HepG2 (cell line): ENCODE results near the gene ASB3. TPM values are rescaled to one million over a fixed set of nuclear protein-coding genes. Genes with fewer than 3 reads are reported as not detected.
A peak's percentile ranks its signal among the peaks of the same experiment; 100 is the strongest.

ENCODE experiments used
- ATAC-seq: fragments of 200-7000 bp; cut with Tn5 transposase; 3 replicates; pipeline ENCODE4 v1.9.1; 2020; ENCODE audit warnings: mild to moderate bottlenecking, moderate library complexity
- BruUV-seq: library from RNA; stranded (reverse); fragments of 400-500 nt; replicated peaks from 2 replicates; lab custom pipeline; 2021; lab: Mats Ljungman, UMichigan
- CTCF ChIA-PET: fragments of 300-600 bp; formaldehyde crosslinking; extraction: SDS; loops from one replicate; lab custom pipeline; 2021; ENCODE audit warnings: low total read pairs, inconsistent platforms, low intra/inter-chr PET ratio; lab: Yijun Ruan, JAX
- POLR2A ChIA-PET: fragments of 350-600 bp; sonication (Branson Sonifier 250); formaldehyde crosslinking; loops from one replicate; lab custom pipeline; 2020; ENCODE audit warnings: antibody characterized with exemption, inconsistent platforms; lab: Yijun Ruan, JAX
- DNase-seq: peaks from one replicate; pipeline ENCODE4 v3.0.0-alpha.2; 2015; ENCODE audit warnings: low spot score
- FAIRE-seq: peaks from 3 replicates; lab custom pipeline; 2011; peaks lifted over from hg19 to GRCh38; lab: Jason Lieb, UNC
- H2AFZ ChIP-seq: one replicate; pipeline ENCODE4 v1.6.1; 2011; ENCODE audit warnings: low read length, inconsistent platforms
- H3K27ac ChIP-seq: fragments of 300-600 bp; 3 replicates; pipeline ENCODE4 v1.8.0; 2011; ENCODE audit warnings: mixed run types, mild to moderate bottlenecking, mixed read lengths, low read length, inconsistent platforms; ENCODE audit not compliant: insufficient read depth; ENCODE audit errors: extremely low read length
- H3K27me3 ChIP-seq, 2 experiments: fragments of 200-600 bp in 1 of 2; 2 replicates in 1 of 2; 3 replicates in 1 of 2; pipeline versions ENCODE4 v1.6.0 to v1.8.0; 2011; ENCODE audit warnings: low read length in 2 of 2, mild to moderate bottlenecking in 2 of 2, moderate library complexity in 2 of 2, inconsistent platforms in 1 of 2; ENCODE audit not compliant: insufficient read depth in 2 of 2, control insufficient read depth in 1 of 2
- H3K36me3 ChIP-seq, 2 experiments: fragments of 200-600 bp in 1 of 2; replicated peaks in 1 of 2; 2 replicates in 1 of 2; 3 replicates in 1 of 2; pipeline versions ENCODE4 v1.5.1 to v1.8.0; 2011; ENCODE audit warnings: low read length in 2 of 2, inconsistent platforms in 1 of 2; ENCODE audit not compliant: insufficient read depth in 2 of 2, control insufficient read depth in 1 of 2
- H3K4me1 ChIP-seq: 2 replicates; pipeline ENCODE4 v1.5.1; 2012; ENCODE audit warnings: low read length, inconsistent platforms; ENCODE audit not compliant: insufficient read depth
- H3K4me2 ChIP-seq: 2 replicates; pipeline ENCODE4 v1.6.0; 2011; ENCODE audit warnings: low read depth, low read length, inconsistent platforms
- H3K4me3 ChIP-seq, 3 experiments: fragments of 200-600 bp in 1 of 3; sonication (generic), shearing (Covaris generic) in 1 of 3; replicated peaks in 1 of 3; 2 replicates each; pipeline ENCODE4 v1.5.1; 2011 to 2016; ENCODE audit warnings: low read length in 3 of 3, inconsistent platforms in 2 of 3, low read depth in 2 of 3, mild to moderate bottlenecking in 2 of 3, control low read depth in 1 of 3, mixed read lengths in 1 of 3; ENCODE audit not compliant: insufficient read depth in 1 of 3
- H3K79me2 ChIP-seq: one replicate; pipeline ENCODE4 v1.6.1; 2011; ENCODE audit warnings: low read length, inconsistent platforms; ENCODE audit not compliant: insufficient read depth
- H3K9ac ChIP-seq: 2 replicates; pipeline ENCODE4 v1.6.0; 2011; ENCODE audit warnings: mild to moderate bottlenecking, low read depth, low read length, inconsistent platforms; ENCODE audit not compliant: insufficient read depth
- H3K9me3 ChIP-seq: 2 replicates; pipeline ENCODE4 v1.5.1; 2012; ENCODE audit warnings: mild to moderate bottlenecking, low read length
- H4K20me1 ChIP-seq: 2 replicates; pipeline ENCODE4 v1.6.0; 2011; ENCODE audit warnings: inconsistent platforms, mild to moderate bottlenecking, low read length, moderate library complexity; ENCODE audit not compliant: insufficient read depth
- DNMT1 ChIP-seq: sonication (generic); formaldehyde crosslinking; IDR thresholded peaks from 2 replicates; pipeline ENCODE4 v1.5.1; 2020; ENCODE audit warnings: mild to moderate bottlenecking, missing genetic modification reagents
- MAFF ChIP-seq: IDR thresholded peaks from 2 replicates; pipeline ENCODE4 v1.6.1; 2011; ENCODE audit warnings: low read depth, low read length, improper control_type of control experiment
- MAFK ChIP-seq, 2 experiments: IDR thresholded peaks in 1 of 2; conservative IDR thresholded peaks in 1 of 2; 2 replicates each; pipeline ENCODE4 v1.6.1; 2011; ENCODE audit warnings: improper control_type of control experiment in 2 of 2, low read length in 2 of 2
- ZNF17 ChIP-seq: sonication (generic); formaldehyde crosslinking; IDR thresholded peaks from 2 replicates; pipeline ENCODE4 v1.5.0; 2020; ENCODE audit warnings: mild to moderate bottlenecking, missing genetic modification reagents
- ZNF430 ChIP-seq: sonication (generic); formaldehyde crosslinking; IDR thresholded peaks from 2 replicates; pipeline ENCODE4 v1.9.0; 2021; ENCODE audit warnings: mild to moderate bottlenecking, missing genetic modification reagents
- WGBS: methylation state at CpG from one replicate; pipeline ENCODE4 v1.1.6; 2017; ENCODE audit warnings: low lambda C conversion rate; 5-methylcytosine and 5-hydroxymethylcytosine counted together
- in situ Hi-C: cut with HindIII; loops from 2 replicates; pipeline ENCODE4 v1.10.0; 2017; ENCODE audit warnings: low pct_unique_long_range_greater_than_20kb; ENCODE audit not compliant: extremely low pct_ligation_motif_present
- intact Hi-C: fragments of 100-400 bp; cut with micrococcal nuclease; formaldehyde crosslinking; loops from one replicate; pipeline ENCODE4 v1.10.0; 2022; ENCODE audit not compliant: unreplicated experiment
- polyA plus RNA-seq, 8 experiments: library from polyadenylated mRNA; depleted of rRNA in 3 of 8; stranded (reverse) in 7 of 8; unstranded in 1 of 8; fragments of >200 nt; fragmentation: Illumina TruSeq in 4 of 8; extraction: Trizol in 4 of 8; gene quantifications; 2 replicates each; pipeline versions ENCODE4 v1.2.1 to v1.2.3, GENCODE V29; 2011 to 2016; ENCODE audit warnings: low read depth in 4 of 8, missing spikeins in 1 of 8, mixed read lengths in 1 of 8; ENCODE audit not compliant: insufficient read depth in 1 of 8
- total RNA-seq, 5 experiments: library from RNA; depleted of rRNA; stranded (reverse); fragments of >200 nt; fragmentation: Illumina TruSeq; extraction: Trizol; gene quantifications; 2 replicates each; pipeline ENCODE4 v1.2.3, GENCODE V29; 2016; ENCODE audit warnings: low read depth in 1 of 5
- TF ChIP-seq, protein P1 (sequence below): sonication (generic); formaldehyde crosslinking; IDR thresholded peaks from 2 replicates; pipeline ENCODE4 v1.5.0; 2020; ENCODE audit warnings: mild to moderate bottlenecking, missing genetic modification reagents
- TF ChIP-seq, protein P2 (sequence below): fragments of 450-650 bp; IDR thresholded peaks from 2 replicates; pipeline ENCODE4 v1.6.1; 2016

Gene ASB3
- total and polyA plus RNA-seq, 2 of the 13 experiments (the other 11 are each of a cell fraction or from before 2014, with no cell fraction given), result 40.1 to 41.8 TPM

DNA sequence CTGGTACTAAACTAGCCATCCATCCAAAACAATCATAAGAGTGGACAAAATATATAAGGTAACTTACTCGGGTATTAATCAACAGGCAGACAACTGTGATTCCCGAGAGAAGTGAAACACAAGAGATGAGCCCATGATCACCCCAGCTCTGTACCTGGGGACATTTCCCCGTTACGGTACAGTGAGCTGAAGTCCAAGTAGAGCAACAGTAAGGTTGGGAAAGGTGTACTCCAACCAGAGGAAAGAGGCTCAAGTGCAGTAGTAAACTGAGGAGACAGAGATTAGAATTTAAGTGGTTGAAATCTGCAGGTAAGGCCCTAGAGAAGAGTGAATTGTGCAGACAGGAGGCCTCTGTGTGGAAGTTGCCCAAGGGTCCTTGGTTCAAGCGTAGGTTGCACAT lies 49.7 kb downstream of the ASB3 start:
- Histone ChIP-seq H3K9me3 (no peaks in the 10 kb centered on the region), H3K27me3 (no peaks in the 10 kb centered on the region), H3K4me3 (no peak overlapping the region), H2AFZ (no peak overlapping the region), H3K27ac (no peak overlapping the region), H3K9ac (no peak overlapping the region), H4K20me1 (no peaks in the 10 kb centered on the region), H3K79me2 (no peaks in the 10 kb centered on the region), H3K36me3 (peaks cover 3 to 20% of the 10 kb centered on the region in 2 experiments; a peak in 4 of 5 replicates), H3K4me1 (peaks cover 8% of the 10 kb centered on the region; the same call in 1 of the 2 replicates), H3K4me2 (no peak overlapping the region)
- FAIRE-seq (no peak), DNase-seq (no peak), ATAC-seq (no peak)
- ChIA-PET CTCF (no interaction called here), POLR2A (no interaction called here)
- WGBS, result 96% methylated on average over 5 of the region's 5 CpGs
- in situ Hi-C loops, result no loop called here
- no peak for TF ChIP-seq ZNF430 (CRISPR knock-in tag)
- no peak for TF ChIP-seq ZNF17 (CRISPR knock-in tag)
- no peak for TF ChIP-seq DNMT1 (CRISPR knock-in tag)
- TF ChIP-seq, protein P1, sequence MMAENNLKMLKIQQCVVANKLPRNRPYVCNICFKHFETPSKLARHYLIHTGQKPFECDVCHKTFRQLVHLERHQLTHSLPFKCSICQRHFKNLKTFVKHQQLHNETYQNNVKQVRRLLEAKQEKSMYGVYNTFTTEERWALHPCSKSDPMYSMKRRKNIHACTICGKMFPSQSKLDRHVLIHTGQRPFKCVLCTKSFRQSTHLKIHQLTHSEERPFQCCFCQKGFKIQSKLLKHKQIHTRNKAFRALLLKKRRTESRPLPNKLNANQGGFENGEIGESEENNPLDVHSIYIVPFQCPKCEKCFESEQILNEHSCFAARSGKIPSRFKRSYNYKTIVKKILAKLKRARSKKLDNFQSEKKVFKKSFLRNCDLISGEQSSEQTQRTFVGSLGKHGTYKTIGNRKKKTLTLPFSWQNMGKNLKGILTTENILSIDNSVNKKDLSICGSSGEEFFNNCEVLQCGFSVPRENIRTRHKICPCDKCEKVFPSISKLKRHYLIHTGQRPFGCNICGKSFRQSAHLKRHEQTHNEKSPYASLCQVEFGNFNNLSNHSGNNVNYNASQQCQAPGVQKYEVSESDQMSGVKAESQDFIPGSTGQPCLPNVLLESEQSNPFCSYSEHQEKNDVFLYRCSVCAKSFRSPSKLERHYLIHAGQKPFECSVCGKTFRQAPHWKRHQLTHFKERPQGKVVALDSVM (CRISPR knock-in tag), result no peak
- intact Hi-C loops, result no loop called here
- BruUV-seq, result no TSS peak

DNA sequence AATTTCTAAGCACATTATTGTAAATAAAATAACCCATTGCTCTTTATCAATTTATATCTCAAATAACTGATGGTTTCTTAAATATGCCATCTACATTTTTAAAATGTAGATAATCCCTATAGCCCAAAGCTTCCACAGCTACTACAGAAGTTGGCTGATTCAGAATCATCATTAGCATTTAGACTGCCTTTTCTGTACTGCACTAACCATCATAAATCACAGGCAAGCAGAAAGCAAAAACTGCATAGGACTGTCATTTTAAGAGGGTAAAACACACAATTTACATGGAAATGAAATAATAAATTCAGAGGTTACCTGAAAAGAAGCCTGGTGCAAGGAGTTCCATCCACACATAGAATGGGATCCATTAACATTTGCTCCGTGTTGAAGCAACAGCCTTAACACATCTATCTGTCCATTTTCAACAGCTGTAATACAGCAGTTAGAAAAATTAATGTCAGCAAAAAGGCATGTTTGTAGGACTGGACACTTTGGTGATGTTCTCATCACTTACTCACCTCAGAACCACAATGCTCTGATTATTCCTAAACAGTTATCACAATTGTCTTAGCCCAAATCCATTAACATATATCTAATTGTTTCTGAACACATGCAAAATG lies 57.5 kb downstream of the ASB3 start:
- CTCF ChIA-PET, result no interaction called here
- no peak overlapping the region for H3K9ac ChIP-seq
- POLR2A ChIA-PET, result no interaction called here
- no peak for ATAC-seq
- H2AFZ ChIP-seq, result no peak overlapping the region
- H3K4me1 ChIP-seq, result no peaks in the 10 kb centered on the region
- H4K20me1 ChIP-seq, result no peaks in the 10 kb centered on the region
- intact Hi-C loops, result no loop called here
- TF ChIP-seq, protein P2, sequence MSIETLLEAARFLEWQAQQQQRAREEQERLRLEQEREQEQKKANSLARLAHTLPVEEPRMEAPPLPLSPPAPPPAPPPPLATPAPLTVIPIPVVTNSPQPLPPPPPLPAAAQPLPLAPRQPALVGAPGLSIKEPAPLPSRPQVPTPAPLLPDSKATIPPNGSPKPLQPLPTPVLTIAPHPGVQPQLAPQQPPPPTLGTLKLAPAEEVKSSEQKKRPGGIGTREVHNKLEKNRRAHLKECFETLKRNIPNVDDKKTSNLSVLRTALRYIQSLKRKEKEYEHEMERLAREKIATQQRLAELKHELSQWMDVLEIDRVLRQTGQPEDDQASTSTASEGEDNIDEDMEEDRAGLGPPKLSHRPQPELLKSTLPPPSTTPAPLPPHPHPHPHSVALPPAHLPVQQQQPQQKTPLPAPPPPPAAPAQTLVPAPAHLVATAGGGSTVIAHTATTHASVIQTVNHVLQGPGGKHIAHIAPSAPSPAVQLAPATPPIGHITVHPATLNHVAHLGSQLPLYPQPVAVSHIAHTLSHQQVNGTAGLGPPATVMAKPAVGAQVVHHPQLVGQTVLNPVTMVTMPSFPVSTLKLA, result no peak
- TF ChIP-seq MAFK (conservative IDR thresholded peaks at IDR 0.05 in 1 of 2, IDR thresholded peaks at IDR 0.05 in 1 of 2; ENCODE audit: low read length in 2 of 2), result peak; percentile 38 to 66
- peak; percentile 42; the same call in 1 of the 2 replicates for TF ChIP-seq MAFF
- TF ChIP-seq, all 625 proteins: peak for 2
- Histone ChIP-seq H3K79me2 (no peaks in the 10 kb centered on the region), H3K4me3 (no peak overlapping the region), H3K27me3 (no peaks in the 10 kb centered on the region), H3K4me2 (no peak overlapping the region), H3K27ac (no peak overlapping the region), H3K9me3 (no peaks in the 10 kb centered on the region), H3K36me3 (peaks cover 11 to 34% of the 10 kb centered on the region in 2 experiments)
- 96% methylated on average over 1 of the region's 1 CpG for WGBS
- DNase-seq, result no peak
- no TSS peak for BruUV-seq
- FAIRE-seq, result no peak
- in situ Hi-C loops, result no loop called here
